Lower leg skin (tissue), 3 donors: Measurements from ENCODE around the gene NOTCH3.

Experiments used
- POLR2A ChIP-seq, 2 donors: fragments of 450-650 bp; IDR thresholded peaks; one replicate each; pipeline ENCODE4 v1.6.1; 2016 to 2017; ENCODE audit warnings: antibody characterized with exemption in 2 of 2, mild to moderate bottlenecking in 1 of 2, moderate library complexity in 1 of 2
- TF ChIP-seq, protein P1 (sequence below), 3 donors: fragments of 450-650 bp; IDR thresholded peaks; one replicate each; pipeline ENCODE4 v1.5.1; 2016; ENCODE audit warnings: antibody characterized with exemption in 3 of 3, mild to moderate bottlenecking in 3 of 3, moderate library complexity in 2 of 3

DNA sequence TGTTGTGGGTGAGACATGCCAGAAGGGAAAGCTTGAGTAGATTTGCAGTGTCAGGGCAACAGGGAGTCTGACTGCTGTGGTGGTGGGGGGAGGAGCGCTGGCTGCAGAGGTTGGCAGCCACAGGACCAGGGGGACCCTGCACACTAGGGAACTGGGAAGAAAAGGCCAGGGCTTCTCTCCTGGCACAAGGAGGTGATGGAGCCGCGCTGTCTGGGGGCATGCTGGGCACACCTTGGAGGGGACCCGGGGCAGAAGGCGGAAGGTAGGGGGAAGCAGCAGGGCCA, 45.3 kb upstream of the NOTCH3 start:
- TF ChIP-seq POLR2A (IDR thresholded peaks at IDR 0.05) = no peak
- TF ChIP-seq, protein P1, sequence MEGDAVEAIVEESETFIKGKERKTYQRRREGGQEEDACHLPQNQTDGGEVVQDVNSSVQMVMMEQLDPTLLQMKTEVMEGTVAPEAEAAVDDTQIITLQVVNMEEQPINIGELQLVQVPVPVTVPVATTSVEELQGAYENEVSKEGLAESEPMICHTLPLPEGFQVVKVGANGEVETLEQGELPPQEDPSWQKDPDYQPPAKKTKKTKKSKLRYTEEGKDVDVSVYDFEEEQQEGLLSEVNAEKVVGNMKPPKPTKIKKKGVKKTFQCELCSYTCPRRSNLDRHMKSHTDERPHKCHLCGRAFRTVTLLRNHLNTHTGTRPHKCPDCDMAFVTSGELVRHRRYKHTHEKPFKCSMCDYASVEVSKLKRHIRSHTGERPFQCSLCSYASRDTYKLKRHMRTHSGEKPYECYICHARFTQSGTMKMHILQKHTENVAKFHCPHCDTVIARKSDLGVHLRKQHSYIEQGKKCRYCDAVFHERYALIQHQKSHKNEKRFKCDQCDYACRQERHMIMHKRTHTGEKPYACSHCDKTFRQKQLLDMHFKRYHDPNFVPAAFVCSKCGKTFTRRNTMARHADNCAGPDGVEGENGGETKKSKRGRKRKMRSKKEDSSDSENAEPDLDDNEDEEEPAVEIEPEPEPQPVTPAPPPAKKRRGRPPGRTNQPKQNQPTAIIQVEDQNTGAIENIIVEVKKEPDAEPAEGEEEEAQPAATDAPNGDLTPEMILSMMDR (IDR thresholded peaks at IDR 0.05) = no peak
